Ishikawa (cell line): ENCODE results near the gene IGF2BP3.

Source experiments
- TAF1 ChIP-seq: IDR thresholded peaks from 2 replicates; pipeline ENCODE4 v1.6.1; 2012; ENCODE audit warnings: low read depth, mild to moderate bottlenecking
- TEAD4 ChIP-seq: IDR thresholded peaks from 2 replicates; pipeline ENCODE4 v1.6.1; 2012

GRCh38 chr7:23343806-23344475, 126.3 kb downstream of the IGF2BP3 start:
- TF ChIP-seq TAF1 (no peak), TEAD4 (peak; percentile 99)
